Endothelial cell of umbilical vein (primary cell): Measurements from ENCODE around the gene CLDN15. TPM values are rescaled to one million over a fixed set of nuclear protein-coding genes. Genes with fewer than 3 reads are reported as not detected.

ENCODE experiments used
- BruUV-seq: library from RNA; stranded (reverse); fragments of 400-500 nt; replicated peaks from 2 replicates; lab custom pipeline; 2021; lab: Mats Ljungman, UMichigan
- CTCF ChIA-PET: fragments of 300-600, 350-600 bp; sonication (Branson Sonifier 250); formaldehyde crosslinking; loops from one replicate; lab custom pipeline; 2021; ENCODE audit warnings: antibody characterized with exemption, inconsistent platforms; lab: Charles Lee
- POLR2A ChIA-PET: fragments of 300-600, 350-600 bp; sonication (Branson Sonifier 250); formaldehyde crosslinking; loops from one replicate; lab custom pipeline; 2021; ENCODE audit warnings: antibody characterized with exemption, inconsistent platforms; lab: Charles Lee
- DNase-seq: peaks from one replicate; pipeline ENCODE4 v3.0.0-alpha.2; 2011; ENCODE audit warnings: low read depth, low spot score
- FAIRE-seq: peaks from 2 replicates; lab custom pipeline; 2011; peaks lifted over from hg19 to GRCh38; lab: Jason Lieb, UNC
- H2AFZ ChIP-seq: 2 replicates; pipeline ENCODE4 v1.6.0; 2012; ENCODE audit warnings: low read depth, low read length, control low read depth, inconsistent platforms
- H3K27ac ChIP-seq: 2 replicates; pipeline ENCODE4 v1.5.1; 2011; ENCODE audit warnings: low read depth, mild to moderate bottlenecking, control low read depth, low read length, moderate library complexity; ENCODE audit not compliant: insufficient read depth
- H3K27me3 ChIP-seq, 2 experiments: 2 replicates each; pipeline versions ENCODE4 v1.6.0 to v1.6.1; 2011; ENCODE audit warnings: low read length in 2 of 2, mixed read lengths in 1 of 2; ENCODE audit not compliant: control insufficient read depth in 2 of 2, insufficient read depth in 2 of 2
- H3K36me3 ChIP-seq, 2 experiments: 2 replicates in 1 of 2; 3 replicates in 1 of 2; pipeline ENCODE4 v1.5.1; 2011; ENCODE audit warnings: low read length in 2 of 2, mild to moderate bottlenecking in 1 of 2, moderate library complexity in 1 of 2; ENCODE audit not compliant: control insufficient read depth in 2 of 2, insufficient read depth in 2 of 2; ENCODE audit errors: extremely low read depth in 1 of 2
- H3K4me1 ChIP-seq: 3 replicates; pipeline ENCODE4 v1.5.1; 2011; ENCODE audit warnings: mild to moderate bottlenecking, low read length; ENCODE audit not compliant: control insufficient read depth, insufficient read depth; ENCODE audit errors: extremely low read depth
- H3K4me2 ChIP-seq: 2 replicates; pipeline ENCODE4 v1.6.1; 2011; ENCODE audit warnings: low read length, control low read depth, mixed read lengths; ENCODE audit not compliant: insufficient read depth
- H3K4me3 ChIP-seq, 3 experiments: fragments of 200-600 bp in 1 of 3; sonication (generic), shearing (Covaris generic) in 1 of 3; replicated peaks in 1 of 3; 2 replicates each; pipeline ENCODE4 v1.5.1; 2011 to 2016; ENCODE audit warnings: control low read depth in 3 of 3, low read length in 3 of 3, mild to moderate bottlenecking in 2 of 3, inconsistent platforms in 1 of 3, low read depth in 1 of 3, moderate library complexity in 1 of 3; ENCODE audit not compliant: insufficient read depth in 1 of 3
- H3K79me2 ChIP-seq: 2 replicates; pipeline ENCODE4 v1.6.0; 2012; ENCODE audit warnings: low read length, inconsistent platforms; ENCODE audit not compliant: control insufficient read depth, insufficient read depth
- H3K9ac ChIP-seq: replicated peaks from 2 replicates; pipeline ENCODE3; 2011; ENCODE audit warnings: low read length, control low read depth; ENCODE audit not compliant: insufficient read depth; ENCODE audit errors: extremely low read depth
- H3K9me1 ChIP-seq: replicated peaks from 3 replicates; pipeline ENCODE4 v1.6.0; 2011; ENCODE audit warnings: mild to moderate bottlenecking, low read length; ENCODE audit not compliant: control insufficient read depth, insufficient read depth; ENCODE audit errors: extremely low read depth
- H3K9me3 ChIP-seq: replicated peaks from 2 replicates; pipeline ENCODE4 v1.5.1; 2012; ENCODE audit warnings: low read length, inconsistent platforms; ENCODE audit not compliant: control insufficient read depth, insufficient read depth
- H4K20me1 ChIP-seq: replicated peaks from 2 replicates; pipeline ENCODE3; 2011; ENCODE audit warnings: mild to moderate bottlenecking, low read length; ENCODE audit not compliant: control insufficient read depth, insufficient read depth; ENCODE audit errors: extremely low read depth
- EZH2 ChIP-seq: IDR thresholded peaks from 2 replicates; pipeline ENCODE4 v1.6.1; 2012; ENCODE audit warnings: borderline replicate concordance, low read depth, mild to moderate bottlenecking, moderate library complexity, low read length, inconsistent platforms; ENCODE audit not compliant: severe bottlenecking
- FOS ChIP-seq: IDR thresholded peaks from 2 replicates; pipeline ENCODE4 v1.6.1; 2011; ENCODE audit warnings: mild to moderate bottlenecking, low read length, moderate library complexity, borderline replicate concordance; ENCODE audit not compliant: insufficient read depth
- GATA2 ChIP-seq: IDR thresholded peaks from 2 replicates; pipeline ENCODE4 v1.7.0; 2011; ENCODE audit warnings: low read depth, mild to moderate bottlenecking, moderate library complexity, mixed read lengths, low read length; ENCODE audit not compliant: insufficient read length, insufficient read depth
- JUN ChIP-seq: IDR thresholded peaks from 2 replicates; pipeline ENCODE4 v1.6.1; 2011; ENCODE audit warnings: borderline replicate concordance, low read depth; ENCODE audit not compliant: insufficient read length, insufficient read depth
- MYC ChIP-seq: IDR thresholded peaks from one replicate; pipeline ENCODE4 v1.6.1; 2011; ENCODE audit warnings: mild to moderate bottlenecking, low read depth, low read length
- POLR2A ChIP-seq: IDR thresholded peaks from 2 replicates; pipeline ENCODE4 v1.6.1; 2012; ENCODE audit warnings: low read depth, mild to moderate bottlenecking, control low read depth, low read length
- POLR2AphosphoS5 ChIP-seq: IDR thresholded peaks from 2 replicates; pipeline ENCODE4 v1.6.1; 2012; ENCODE audit warnings: low read depth, mild to moderate bottlenecking, control low read depth, low read length, moderate library complexity; ENCODE audit not compliant: insufficient read depth
- dilution Hi-C: fragments of 300-500 bp; cut with MboI; formaldehyde crosslinking; loops from one replicate; pipeline ENCODE4 v1.15.0; 2019; ENCODE audit warnings: low sequenced_read_pairs; ENCODE audit not compliant: extremely low pct_ligation_motif_present
- intact Hi-C: fragments of 100-400 bp; cut with micrococcal nuclease; formaldehyde crosslinking; loops from one replicate; pipeline ENCODE4 v1.10.0; 2022
- polyA plus RNA-seq, 4 experiments: library from polyadenylated mRNA; depleted of rRNA in 3 of 4; stranded (reverse) in 3 of 4; unstranded in 1 of 4; fragments of >200 nt; gene quantifications; 2 replicates each; pipeline versions ENCODE4 v1.2.1 to v1.2.3, GENCODE V29; 2011 to 2012; ENCODE audit warnings: missing spikeins in 1 of 4
- total RNA-seq: library from RNA; stranded (reverse); gene quantifications from 2 replicates; pipeline ENCODE4 v1.2.3, GENCODE V29; 2021
- TF ChIP-seq, protein P1 (sequence below), 2 donors: IDR thresholded peaks; 1 replicate in 1 of 2; 2 replicates in 1 of 2; pipeline ENCODE4 v1.5.1; 2011; ENCODE audit warnings: low read length in 2 of 2, mild to moderate bottlenecking in 2 of 2, moderate library complexity in 2 of 2, control low read depth in 1 of 2, inconsistent platforms in 1 of 2, low read depth in 1 of 2; ENCODE audit not compliant: insufficient read depth in 1 of 2; ENCODE audit errors: extremely low read depth in 1 of 2
- TF ChIP-seq, protein P2 (sequence below): IDR thresholded peaks from 2 replicates; pipeline ENCODE4 v1.6.1; 2011; ENCODE audit not compliant: insufficient read depth, insufficient read length

CLDN15 gene
- total and polyA plus RNA-seq, 2 donors (not counting 3 experiments of a cell fraction or from before 2014, with no cell fraction given): 11.3 to 17.7 TPM

- dilution Hi-C loops (no loop called here), intact Hi-C loops (loop anchor here (5.0 kb wide), 1 partner anchor 47 kb away; no protein-coding TSS in a partner anchor)
- CTCF ChIA-PET: interaction anchor here (1.4 to 8.1 kb wide), 3 partner anchors 9 to 91 kb away, joined by 4 to 42 read pairs (median 10); partner anchors contain the start of gene FIS1
- Histone ChIP-seq H3K36me3 (peaks cover 0 to 9% of the 10 kb centered on the region in 2 experiments), H3K4me1 (peaks cover 38% of the 10 kb centered on the region), H3K9me3 (no peaks in the 10 kb centered on the region), H4K20me1 (no peaks in the 10 kb centered on the region), H3K9me1 (no peaks in the 10 kb centered on the region), H2AFZ (no peak overlapping the region), H3K27ac (no peak overlapping the region), H3K4me3 (no peak overlapping the region), H3K27me3 (no peaks in the 10 kb centered on the region), H3K79me2 (no peaks in the 10 kb centered on the region), H3K9ac (no peak overlapping the region), H3K4me2 (no peak overlapping the region)
- POLR2A ChIA-PET: no interaction called here
- TF ChIP-seq JUN: no peak
- TF ChIP-seq, protein P1, sequence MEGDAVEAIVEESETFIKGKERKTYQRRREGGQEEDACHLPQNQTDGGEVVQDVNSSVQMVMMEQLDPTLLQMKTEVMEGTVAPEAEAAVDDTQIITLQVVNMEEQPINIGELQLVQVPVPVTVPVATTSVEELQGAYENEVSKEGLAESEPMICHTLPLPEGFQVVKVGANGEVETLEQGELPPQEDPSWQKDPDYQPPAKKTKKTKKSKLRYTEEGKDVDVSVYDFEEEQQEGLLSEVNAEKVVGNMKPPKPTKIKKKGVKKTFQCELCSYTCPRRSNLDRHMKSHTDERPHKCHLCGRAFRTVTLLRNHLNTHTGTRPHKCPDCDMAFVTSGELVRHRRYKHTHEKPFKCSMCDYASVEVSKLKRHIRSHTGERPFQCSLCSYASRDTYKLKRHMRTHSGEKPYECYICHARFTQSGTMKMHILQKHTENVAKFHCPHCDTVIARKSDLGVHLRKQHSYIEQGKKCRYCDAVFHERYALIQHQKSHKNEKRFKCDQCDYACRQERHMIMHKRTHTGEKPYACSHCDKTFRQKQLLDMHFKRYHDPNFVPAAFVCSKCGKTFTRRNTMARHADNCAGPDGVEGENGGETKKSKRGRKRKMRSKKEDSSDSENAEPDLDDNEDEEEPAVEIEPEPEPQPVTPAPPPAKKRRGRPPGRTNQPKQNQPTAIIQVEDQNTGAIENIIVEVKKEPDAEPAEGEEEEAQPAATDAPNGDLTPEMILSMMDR (IDR thresholded peaks at IDR 0.05; ENCODE audit: extremely low read depth in 1 of 2, insufficient read depth in 1 of 2, low read depth in 1 of 2, low read length in 2 of 2): peak; percentile 20 to 50
- DNase-seq: peak; percentile 27
- no TSS peak for BruUV-seq
- FAIRE-seq: peak; percentile 48
Observed at GRCh38 chr7:101235050-101235449, 2.6 kb downstream of the CLDN15 start.

DNA sequence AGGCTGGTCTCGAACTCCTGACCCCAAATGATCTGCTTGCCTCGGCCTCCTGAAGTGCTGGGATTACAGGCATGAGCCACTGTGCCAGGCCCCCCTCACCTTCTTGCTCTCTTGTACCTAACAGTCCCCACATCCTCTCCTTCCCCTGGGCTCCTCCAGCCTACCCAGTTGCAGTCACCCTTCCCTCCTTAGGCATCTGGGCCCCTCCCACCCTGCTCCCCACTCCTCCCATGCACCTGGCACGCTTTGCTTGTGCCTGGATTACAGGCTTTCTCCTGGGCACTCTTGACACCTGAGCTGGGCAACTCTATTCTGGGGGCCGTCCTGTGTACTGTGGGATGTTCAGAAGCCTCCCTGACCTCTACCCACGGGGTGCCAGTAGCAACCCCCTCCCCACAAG is 3.0 kb downstream of the CLDN15 start:
- DNase-seq (no peak), FAIRE-seq (no peak)
- Histone ChIP-seq H3K27ac (no peak overlapping the region), H3K9ac (no peak overlapping the region), H3K79me2 (no peaks in the 10 kb centered on the region), H3K36me3 (peaks cover 0 to 7% of the 10 kb centered on the region in 2 experiments), H3K27me3 (no peaks in the 10 kb centered on the region), H4K20me1 (no peaks in the 10 kb centered on the region), H2AFZ (no peak overlapping the region), H3K9me3 (no peaks in the 10 kb centered on the region), H3K4me1 (peaks cover 35% of the 10 kb centered on the region), H3K4me2 (no peak overlapping the region), H3K9me1 (no peaks in the 10 kb centered on the region), H3K4me3 (no peak overlapping the region)
- intact Hi-C loops: loop anchor here (5.0 kb wide), 1 partner anchor 48 kb away; no protein-coding TSS in a partner anchor
- POLR2A ChIA-PET: no interaction called here
- no TSS peak for BruUV-seq
- CTCF ChIA-PET: interaction anchor here (1.4 to 8.1 kb wide), 3 partner anchors 10 to 91 kb away, joined by 4 to 42 read pairs (median 10); partner anchors contain the start of gene FIS1
- TF ChIP-seq POLR2A (no peak), MYC (no peak), GATA2 (no peak), FOS (no peak), POLR2AphosphoS5 (no peak), JUN (no peak), EZH2 (no peak)
- TF ChIP-seq, protein P2, sequence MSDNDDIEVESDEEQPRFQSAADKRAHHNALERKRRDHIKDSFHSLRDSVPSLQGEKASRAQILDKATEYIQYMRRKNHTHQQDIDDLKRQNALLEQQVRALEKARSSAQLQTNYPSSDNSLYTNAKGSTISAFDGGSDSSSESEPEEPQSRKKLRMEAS: no peak
- TF ChIP-seq, protein P1 (IDR thresholded peaks at IDR 0.05; ENCODE audit: extremely low read depth in 1 of 2, insufficient read depth in 1 of 2, low read depth in 1 of 2, low read length in 2 of 2): no peak
- dilution Hi-C loops: no loop called here
